HG03571 (cell line): ENCODE data around the gene TRPM6.

Experiments
- ATAC-seq: cut with Tn5 transposase; IDR thresholded peaks from one replicate; pipeline ENCODE4 v1.9.1; 2021; ENCODE audit not compliant: unreplicated experiment

Gene TRPM6

GRCh38 chr9:74773886-74774479 is 113.7 kb downstream of the TRPM6 start:
- peak; percentile 50 for ATAC-seq

DNA sequence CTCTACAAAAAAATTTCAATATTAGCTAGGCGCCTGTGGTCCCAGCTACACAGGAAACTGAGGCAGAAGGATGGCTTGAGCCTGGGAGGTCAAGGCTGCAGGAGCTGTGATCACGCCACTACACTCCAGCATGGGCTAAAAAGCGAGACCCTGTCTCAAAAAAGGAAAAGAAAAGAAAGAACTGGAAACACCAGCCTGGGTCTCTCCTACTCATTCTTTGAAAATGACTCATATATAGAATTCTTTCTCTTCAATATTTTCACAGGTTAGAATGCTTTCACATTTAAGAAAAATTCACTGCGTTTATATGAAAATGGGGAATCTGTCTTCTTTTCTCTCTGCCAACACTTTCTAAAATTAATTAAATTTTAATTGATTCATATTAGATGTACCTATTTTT is 115.6 kb downstream of the TRPM6 start:
- ATAC-seq: no peak

- no peak for ATAC-seq
Observed at GRCh38 chr9:74771672-74772071, 116.0 kb downstream of the TRPM6 start.

- no peak for ATAC-seq
Observed at GRCh38 chr9:74771262-74771585, 116.5 kb downstream of the TRPM6 start.

GRCh38 chr9:74770508-74771261 is 117.0 kb downstream of the TRPM6 start:
- peak; percentile 55 for ATAC-seq

GRCh38 chr9:74765481-74765971 is 122.2 kb downstream of the TRPM6 start:
- ATAC-seq: no peak

DNA sequence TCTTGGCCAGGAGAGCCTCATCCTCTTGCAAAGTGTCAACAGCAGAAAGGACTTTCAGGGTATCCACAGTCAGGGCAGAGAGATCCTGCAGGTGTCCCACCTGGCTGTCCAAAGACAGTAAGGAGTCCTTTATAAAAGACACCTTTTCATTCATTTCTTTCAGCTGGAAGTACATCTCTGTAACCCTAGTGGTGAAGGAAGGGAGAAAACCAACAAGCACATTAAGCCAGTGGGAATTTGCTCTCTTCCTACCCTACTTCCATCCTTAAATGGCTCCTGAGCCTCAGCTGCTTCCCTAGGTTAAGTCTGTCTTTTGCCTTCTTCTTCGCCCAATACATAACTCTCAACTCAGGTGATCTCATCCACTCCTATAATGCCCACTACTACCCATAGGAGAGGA is 124.8 kb downstream of the TRPM6 start:
- ATAC-seq: no peak

DNA sequence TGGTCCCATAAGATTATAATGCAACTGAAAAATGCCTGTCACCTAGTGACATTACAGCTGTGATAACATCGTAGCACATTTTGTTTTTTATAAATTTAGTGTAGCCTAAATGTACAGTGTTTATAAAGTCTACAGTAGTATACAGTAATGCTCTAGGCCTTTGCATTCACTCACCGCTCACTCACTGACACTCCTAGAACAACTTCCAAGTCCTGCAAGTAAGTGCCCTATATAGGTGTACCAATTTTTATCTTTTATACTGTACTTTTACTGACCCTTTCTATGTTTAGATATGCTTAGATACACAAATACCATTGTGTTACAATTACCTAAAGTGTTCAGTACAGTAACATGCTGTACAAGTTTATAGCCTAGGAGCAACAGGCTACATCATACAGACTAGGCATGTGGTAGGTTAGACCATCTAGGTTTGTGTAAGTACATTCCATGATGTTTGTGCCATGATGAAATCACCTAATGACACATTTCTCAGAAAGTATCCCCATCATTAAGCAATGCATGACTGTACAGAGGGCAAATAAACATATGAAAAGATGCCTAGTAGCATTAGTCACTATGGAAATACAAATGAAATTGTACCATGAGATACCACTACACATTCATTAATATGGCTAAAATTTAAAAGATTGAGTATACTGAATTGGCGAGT is 127.6 kb downstream of the TRPM6 start:
- ATAC-seq: no peak

DNA sequence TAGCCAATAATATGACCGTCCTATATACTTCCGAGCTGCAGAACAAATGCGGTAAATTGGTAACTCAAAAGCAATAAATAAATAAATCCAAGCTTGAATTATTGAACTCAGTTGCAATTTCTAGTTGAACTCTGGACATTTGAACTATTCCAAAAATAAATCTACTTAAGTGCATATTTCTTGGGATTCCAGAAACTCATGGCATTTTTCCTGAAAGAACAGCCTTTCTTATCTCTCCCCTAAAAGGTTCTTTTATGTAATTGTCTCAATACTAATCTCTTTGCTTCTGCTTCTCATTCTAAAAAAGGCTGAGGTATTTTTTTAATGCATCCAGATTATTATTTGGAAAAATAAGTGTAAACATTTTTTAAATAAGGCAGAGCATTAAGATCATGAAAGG is 131.7 kb downstream of the TRPM6 start:
- ATAC-seq: no peak

GRCh38 chr9:74755355-74755754 is 132.4 kb downstream of the TRPM6 start:
- no peak for ATAC-seq

DNA sequence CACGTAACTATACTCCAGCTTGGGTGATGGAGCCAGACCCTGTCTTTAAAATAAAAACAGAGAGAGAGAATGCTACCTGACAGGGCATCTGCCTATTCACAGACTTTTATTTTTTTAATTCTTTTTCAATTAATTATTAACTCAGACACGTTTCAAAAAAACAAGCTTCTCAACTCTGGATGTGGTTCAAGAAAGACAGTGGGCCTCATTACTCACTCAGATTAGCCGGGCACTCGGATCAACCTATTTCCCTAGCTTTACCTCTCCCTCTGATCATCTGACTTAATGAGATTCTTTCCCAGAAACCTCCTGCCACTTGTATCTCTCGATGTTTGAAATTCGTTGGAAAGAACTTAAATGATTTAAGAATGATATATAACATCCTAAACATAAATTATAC is 134.1 kb downstream of the TRPM6 start:
- ATAC-seq: no peak

GRCh38 chr9:74748966-74749365 is 138.8 kb downstream of the TRPM6 start:
- ATAC-seq: no peak

GRCh38 chr9:74742792-74743730 is 144.7 kb downstream of the TRPM6 start:
- no peak for ATAC-seq

DNA sequence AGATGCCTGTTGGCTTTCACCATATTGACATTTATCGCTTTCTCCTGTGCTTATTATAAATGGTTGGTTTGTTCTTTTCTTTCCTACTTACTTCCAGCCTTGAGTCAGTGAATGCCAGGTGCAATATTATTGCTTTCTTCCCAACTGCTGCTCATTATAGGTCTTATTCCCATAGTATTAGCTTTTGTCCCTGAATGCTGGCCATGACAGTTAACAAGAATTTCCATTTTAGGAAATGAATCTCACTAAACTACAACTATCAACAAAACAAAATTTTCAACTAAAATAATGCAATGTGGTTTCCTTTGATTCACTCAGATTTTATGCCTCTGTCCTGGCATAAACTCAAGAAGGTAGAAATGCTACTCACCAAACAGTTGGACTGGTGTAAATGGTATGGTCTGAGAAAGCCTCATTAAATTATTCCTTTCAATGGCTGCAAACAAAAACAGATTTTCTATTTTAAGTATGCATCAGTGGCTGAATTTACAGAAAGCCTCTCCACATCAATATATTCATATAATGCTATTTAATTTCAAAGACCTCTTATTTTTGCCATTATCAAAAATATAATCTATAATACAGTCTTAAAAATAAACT is 145.4 kb downstream of the TRPM6 start:
- ATAC-seq: no peak

DNA sequence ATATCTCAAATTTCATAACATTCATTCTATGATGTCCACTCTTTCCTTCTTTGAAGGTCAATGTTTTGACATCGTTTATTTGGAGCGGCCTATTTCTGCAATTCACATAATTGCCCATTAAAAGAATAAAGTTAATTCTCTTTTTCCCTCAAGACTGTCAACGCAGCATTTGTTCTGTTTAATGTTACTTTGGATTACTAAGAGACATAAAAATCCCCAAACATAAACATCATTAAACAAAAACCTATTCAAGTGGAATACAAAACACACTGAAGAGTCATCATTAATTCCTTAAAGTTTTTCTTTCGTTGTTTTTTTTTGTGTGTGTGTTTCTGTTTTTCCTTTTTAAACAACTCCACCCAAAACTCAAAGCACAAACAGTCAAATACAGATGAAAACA is 151.1 kb downstream of the TRPM6 start:
- no peak for ATAC-seq

DNA sequence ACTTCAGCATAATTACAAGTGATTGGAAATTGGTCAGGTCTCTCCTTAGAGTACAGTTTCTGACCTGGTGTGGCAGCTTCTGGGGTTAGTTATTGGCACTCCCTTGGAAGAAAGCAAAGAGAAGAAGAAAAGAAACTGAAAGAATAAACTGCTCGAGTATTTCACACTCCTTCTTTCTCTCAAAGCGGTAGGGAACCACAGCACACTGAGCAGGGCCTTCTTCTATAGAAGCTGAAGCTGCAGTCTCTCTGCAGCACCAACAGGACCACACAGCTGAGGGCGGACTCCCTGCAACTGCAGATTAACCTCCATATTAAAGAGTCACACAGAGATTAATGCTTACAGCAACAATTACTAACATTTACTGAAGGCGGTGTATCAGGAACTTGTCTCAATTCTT is 152.0 kb downstream of the TRPM6 start:
- ATAC-seq: no peak

DNA sequence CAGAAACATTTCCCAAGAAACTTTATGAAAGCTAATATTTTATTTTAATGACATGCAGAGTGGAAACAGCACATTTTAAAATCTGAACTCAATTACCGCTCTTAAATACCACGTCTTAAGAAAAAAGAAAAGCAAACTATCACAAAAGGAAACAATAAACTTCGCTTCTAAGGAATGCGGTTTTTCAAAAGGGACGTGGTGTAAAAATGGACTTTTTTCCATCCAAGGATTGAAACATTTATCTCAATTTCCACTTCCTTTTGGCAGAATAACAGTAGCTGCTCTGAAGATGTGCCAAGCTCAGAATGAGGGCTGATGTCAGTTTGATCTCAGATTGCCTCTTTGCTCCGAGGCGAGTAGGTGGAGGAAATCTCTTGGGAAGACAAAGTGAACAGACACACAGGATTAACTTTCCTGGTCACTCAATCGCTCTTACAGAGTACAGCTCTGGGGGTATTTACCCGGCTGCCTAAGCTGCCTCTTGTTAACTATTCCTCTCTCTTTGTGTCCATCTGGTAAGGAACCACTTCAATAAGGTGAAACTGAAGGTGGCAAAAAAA is 158.5 kb downstream of the TRPM6 start:
- ATAC-seq: no peak

GRCh38 chr9:74728176-74728575 is 159.5 kb downstream of the TRPM6 start:
- ATAC-seq: no peak

- no peak for ATAC-seq
Observed at GRCh38 chr9:74726581-74726980, 161.1 kb downstream of the TRPM6 start.

GRCh38 chr9:74724317-74724716 is 163.4 kb downstream of the TRPM6 start:
- ATAC-seq: no peak
